Measurements from ENCODE around the gene RELT.

GRCh38 chr11:73445980-73446379, 69.8 kb downstream of the RELT start:
- no peak for TF ChIP-seq CTCF (IDR thresholded peaks at IDR 0.05)
- TF ChIP-seq POLR2A (IDR thresholded peaks at IDR 0.05), result no peak
- TF ChIP-seq POLR2AphosphoS5 (IDR thresholded peaks at IDR 0.05), result no peak
- no peak for TF ChIP-seq EP300 (IDR thresholded peaks at IDR 0.05)
